ENCODE data around the gene CDK1. TPM values are rescaled to one million over a fixed set of nuclear protein-coding genes. Genes with fewer than 3 reads are reported as not detected.

The CDK1 gene
- total RNA-seq, 1 experiment from 2014 or later: 137 TPM

GRCh38 chr10:60803433-60803832, 25.2 kb downstream of the CDK1 start:
- H3K36me3 ChIP-seq (ENCODE audit: low read depth): no peaks in the 10 kb centered on the region
- ChIA-PET POLR2A (ENCODE audit: unreplicated experiment) (no interaction called here), CTCF (no interaction called here)
- intact Hi-C loops (cut with micrococcal nuclease; ENCODE audit: unreplicated experiment): no loop called here
- no peaks in the 10 kb centered on the region for H3K9me2 ChIP-seq (ENCODE audit: insufficient read depth)
- peaks cover 11% of the 10 kb centered on the region for H3K4me1 ChIP-seq (replicated peaks; ENCODE audit: insufficient read depth)
- no peak overlapping the region for H3K4me3 ChIP-seq
- no peak for TF ChIP-seq CTCF (conservative IDR thresholded peaks at IDR 0.05)
- no peak for TF ChIP-seq EZH2 (IDR thresholded peaks at IDR 0.05; ENCODE audit: low read depth)
- BruUV-seq (replicated peaks): no TSS peak
- no peak overlapping the region for H3K4me2 ChIP-seq
- no peaks in the 10 kb centered on the region for H3K27me3 ChIP-seq (ENCODE audit: insufficient read depth, low read depth)
- H3K79me2 ChIP-seq (ENCODE audit: low read depth): no peaks in the 10 kb centered on the region
- H4K20me1 ChIP-seq (ENCODE audit: insufficient read depth): no peaks in the 10 kb centered on the region
- H3K27ac ChIP-seq: no peak overlapping the region
- H3K9me3 ChIP-seq (ENCODE audit: insufficient read depth, low read depth): no peaks in the 10 kb centered on the region
- DNase-seq: no peak
- no peak overlapping the region for H2AFZ ChIP-seq
- H3F3A ChIP-seq (ENCODE audit: insufficient read depth, low read depth): peaks cover 12% of the 10 kb centered on the region; the same call in 1 of the 2 replicates

- no peaks in the 10 kb centered on the region for H3K9me2 ChIP-seq (ENCODE audit: insufficient read depth)
- no TSS peak for BruUV-seq (replicated peaks)
- no peaks in the 10 kb centered on the region for H3K79me2 ChIP-seq (ENCODE audit: low read depth)
- ChIA-PET CTCF (no interaction called here), POLR2A (ENCODE audit: unreplicated experiment) (no interaction called here)
- intact Hi-C loops (cut with micrococcal nuclease; ENCODE audit: unreplicated experiment): no loop called here
- H4K20me1 ChIP-seq (ENCODE audit: insufficient read depth): no peaks in the 10 kb centered on the region
- H3K9me3 ChIP-seq (ENCODE audit: insufficient read depth, low read depth): no peaks in the 10 kb centered on the region
- H3K4me2 ChIP-seq: no peak overlapping the region
- TF ChIP-seq EZH2 (IDR thresholded peaks at IDR 0.05; ENCODE audit: low read depth) (no peak), CTCF (conservative IDR thresholded peaks at IDR 0.05) (no peak)
- H3K36me3 ChIP-seq (ENCODE audit: low read depth): no peaks in the 10 kb centered on the region
- H3K4me1 ChIP-seq (replicated peaks; ENCODE audit: insufficient read depth): peaks cover 11% of the 10 kb centered on the region
- H3K27ac ChIP-seq: no peak overlapping the region
- no peak overlapping the region for H2AFZ ChIP-seq
- no peak for DNase-seq
- no peaks in the 10 kb centered on the region for H3K27me3 ChIP-seq (ENCODE audit: insufficient read depth, low read depth)
- no peak overlapping the region for H3K4me3 ChIP-seq
- H3F3A ChIP-seq (ENCODE audit: insufficient read depth, low read depth): peaks cover 8% of the 10 kb centered on the region; the same call in 1 of the 2 replicates
Measured at GRCh38 chr10:60803865-60804264, 25.6 kb downstream of the CDK1 start.

GRCh38 chr10:60806921-60807320, 28.6 kb downstream of the CDK1 start:
- Histone ChIP-seq H4K20me1 (ENCODE audit: insufficient read depth) (no peaks in the 10 kb centered on the region), H3K79me2 (ENCODE audit: low read depth) (no peaks in the 10 kb centered on the region), H3K27me3 (ENCODE audit: insufficient read depth, low read depth) (no peaks in the 10 kb centered on the region), H3K36me3 (ENCODE audit: low read depth) (no peaks in the 10 kb centered on the region), H3K9me2 (ENCODE audit: insufficient read depth) (no peaks in the 10 kb centered on the region), H3F3A (ENCODE audit: insufficient read depth, low read depth) (peaks cover 12% of the 10 kb centered on the region), H2AFZ (no peak overlapping the region), H3K9me3 (ENCODE audit: insufficient read depth, low read depth) (no peaks in the 10 kb centered on the region), H3K27ac (no peak overlapping the region), H3K4me3 (no peak overlapping the region), H3K4me2 (no peak overlapping the region), H3K4me1 (replicated peaks; ENCODE audit: insufficient read depth) (peaks cover 15% of the 10 kb centered on the region)
- BruUV-seq (replicated peaks): no TSS peak
- ChIA-PET POLR2A (ENCODE audit: unreplicated experiment) (no interaction called here), CTCF (no interaction called here)
- intact Hi-C loops (cut with micrococcal nuclease; ENCODE audit: unreplicated experiment): no loop called here
- TF ChIP-seq CTCF (conservative IDR thresholded peaks at IDR 0.05) (no peak), EZH2 (IDR thresholded peaks at IDR 0.05; ENCODE audit: low read depth) (no peak)
- DNase-seq: no peak
